K562 (cell line): ENCODE measurements around the gene GCDH. TPM values are rescaled to one million over a fixed set of nuclear protein-coding genes. Genes with fewer than 3 reads are reported as not detected.

ENCODE experiments used
- AFF4 ChIP-seq: sonication (generic); formaldehyde crosslinking; IDR thresholded peaks from 2 replicates; pipeline ENCODE4 v1.8.0; 2023; ENCODE audit warnings: mild to moderate bottlenecking, missing genetic modification reagents
- CSDE1 ChIP-seq, 2 experiments: fragments of 450-650 bp; IDR thresholded peaks; 2 replicates each; pipeline ENCODE4 v1.6.1; 2016; ENCODE audit warnings: mild to moderate bottlenecking in 1 of 2
- FOXJ2 ChIP-seq: fragments of 200-800 bp; sonication (Bioruptor generic); IDR thresholded peaks from 2 replicates; pipeline ENCODE4 v1.6.1; 2016; ENCODE audit warnings: missing genetic modification characterization, missing compliant biosample characterization
- HEY1 ChIP-seq: fragments of 250-450 bp; sonication (Bioruptor Pico); IDR thresholded peaks from 2 replicates; pipeline ENCODE4 v1.5.0; 2020; ENCODE audit warnings: mild to moderate bottlenecking, moderate library complexity, borderline replicate concordance
- HMG20B ChIP-seq: fragments of 250-450 bp; sonication (Bioruptor Pico); IDR thresholded peaks from 2 replicates; pipeline ENCODE4 v1.5.0; 2021; ENCODE audit warnings: mild to moderate bottlenecking
- JUN ChIP-seq, 2 experiments: sonication (generic) in 1 of 2; formaldehyde crosslinking in 1 of 2; IDR thresholded peaks; 2 replicates each; pipeline versions ENCODE4 v1.6.1 to v1.8.0; 2012 to 2022; ENCODE audit warnings: borderline replicate concordance in 2 of 2, mild to moderate bottlenecking in 2 of 2, improper control_type of control experiment in 1 of 2, low read depth in 1 of 2, low read length in 1 of 2, missing genetic modification reagents in 1 of 2
- KDM4B ChIP-seq, 2 experiments: fragments of 450-650 bp in 1 of 2; sonication (generic) in 1 of 2; IDR thresholded peaks; 2 replicates each; pipeline ENCODE4 v1.6.1; 2016 to 2017; ENCODE audit warnings: borderline replicate concordance in 2 of 2, antibody characterized with exemption in 1 of 2, low read depth in 1 of 2, mild to moderate bottlenecking in 1 of 2
- NCOA6 ChIP-seq: fragments of 450-650 bp; IDR thresholded peaks from 2 replicates; pipeline ENCODE4 v1.6.1; 2017; ENCODE audit warnings: mild to moderate bottlenecking
- NFYB ChIP-seq: IDR thresholded peaks from 2 replicates; pipeline ENCODE4 v1.6.1; 2011; ENCODE audit warnings: mild to moderate bottlenecking, moderate library complexity; ENCODE audit not compliant: insufficient read length; ENCODE audit errors: extremely low read depth
- PHF21A ChIP-seq: fragments of 450-650 bp; IDR thresholded peaks from 2 replicates; pipeline ENCODE4 v1.6.1; 2017; ENCODE audit warnings: low read depth, borderline replicate concordance
- RBBP5 ChIP-seq: fragments of 200-600 bp; sonication (generic); IDR thresholded peaks from 2 replicates; pipeline ENCODE4 v1.6.1; 2012; ENCODE audit warnings: borderline replicate concordance, mild to moderate bottlenecking, low read length, control low read depth, inconsistent platforms; ENCODE audit not compliant: insufficient read depth, poor library complexity, severe bottlenecking
- RBM15 ChIP-seq: fragments of 200-400 bp; formaldehyde crosslinking; IDR thresholded peaks from 2 replicates; pipeline ENCODE4 v1.6.1; 2018; ENCODE audit warnings: mild to moderate bottlenecking, low read length, moderate library complexity; ENCODE audit not compliant: insufficient read depth
- TCF3 ChIP-seq: sonication (generic); formaldehyde crosslinking; IDR thresholded peaks from 2 replicates; pipeline ENCODE4 v1.4.0; 2020; ENCODE audit warnings: mild to moderate bottlenecking, missing genetic modification reagents
- XRCC5 ChIP-seq: fragments of 200-400 bp; formaldehyde crosslinking; IDR thresholded peaks from 2 replicates; pipeline ENCODE4 v1.6.1; 2017; ENCODE audit warnings: low read depth, mild to moderate bottlenecking, low read length
- ZBTB43 ChIP-seq: sonication (generic); formaldehyde crosslinking; IDR thresholded peaks from 2 replicates; pipeline ENCODE4 v1.8.0; 2023; ENCODE audit warnings: mild to moderate bottlenecking, missing genetic modification reagents
- ZNF274 ChIP-seq: IDR thresholded peaks from 2 replicates; pipeline ENCODE4 v1.6.1; 2011; ENCODE audit warnings: low read depth, mild to moderate bottlenecking, low read length, moderate library complexity, borderline replicate concordance
- ZNF347 ChIP-seq: fragments of 450-650 bp; formaldehyde crosslinking; IDR thresholded peaks from 2 replicates; pipeline ENCODE4 v1.4.0; 2020; ENCODE audit warnings: low read depth, mild to moderate bottlenecking, moderate library complexity
- polyA plus RNA-seq, 8 experiments: library from polyadenylated mRNA; depleted of rRNA in 4 of 8; stranded (reverse) in 5 of 8; unstranded in 3 of 8; fragments of >200 nt; fragmentation: Nextera tagmentation in 2 of 8; fragmentation: Illumina TruSeq in 1 of 8; extraction: Ambion mirVana in 2 of 8; extraction: Trizol in 1 of 8; gene quantifications; 2 replicates each; pipeline versions ENCODE4 v1.2.1 to v1.2.3, GENCODE V29; 2011 to 2014; ENCODE audit warnings: inconsistent platforms in 1 of 8, missing spikeins in 1 of 8
- total RNA-seq, 7 experiments: library from RNA; depleted of rRNA in 6 of 7; stranded (reverse); fragments of >200 nt in 6 of 7; fragmentation: Illumina TruSeq in 2 of 7; extraction: Trizol in 2 of 7; gene quantifications; 2 replicates each; pipeline versions ENCODE4 v1.2.1 to v1.2.3, GENCODE V29; 2011 to 2021; ENCODE audit warnings: low replicate concordance in 1 of 7
- TF ChIP-seq, protein P1 (sequence below), 3 experiments: IDR thresholded peaks in 2 of 3; conservative IDR thresholded peaks in 1 of 3; 2 replicates each; pipeline ENCODE4 v1.5.1; 2011 to 2012; ENCODE audit warnings: low read length in 3 of 3, mild to moderate bottlenecking in 3 of 3, control low read depth in 2 of 3, improper control_type of control experiment in 1 of 3, inconsistent platforms in 1 of 3, low read depth in 1 of 3, mixed read lengths in 1 of 3, moderate library complexity in 1 of 3; ENCODE audit not compliant: insufficient read depth in 2 of 3
- TF ChIP-seq, protein P2 (sequence below): fragments of 250-450 bp; sonication (Bioruptor Pico); IDR thresholded peaks from 2 replicates; pipeline ENCODE4 v1.6.1; 2021; ENCODE audit warnings: mild to moderate bottlenecking

GCDH gene
- total and polyA plus RNA-seq, 9 of the 15 experiments (the other 6 are each of a cell fraction or from before 2014, with no cell fraction given) = 2.9 to 50.8 (median 19.1) TPM

DNA sequence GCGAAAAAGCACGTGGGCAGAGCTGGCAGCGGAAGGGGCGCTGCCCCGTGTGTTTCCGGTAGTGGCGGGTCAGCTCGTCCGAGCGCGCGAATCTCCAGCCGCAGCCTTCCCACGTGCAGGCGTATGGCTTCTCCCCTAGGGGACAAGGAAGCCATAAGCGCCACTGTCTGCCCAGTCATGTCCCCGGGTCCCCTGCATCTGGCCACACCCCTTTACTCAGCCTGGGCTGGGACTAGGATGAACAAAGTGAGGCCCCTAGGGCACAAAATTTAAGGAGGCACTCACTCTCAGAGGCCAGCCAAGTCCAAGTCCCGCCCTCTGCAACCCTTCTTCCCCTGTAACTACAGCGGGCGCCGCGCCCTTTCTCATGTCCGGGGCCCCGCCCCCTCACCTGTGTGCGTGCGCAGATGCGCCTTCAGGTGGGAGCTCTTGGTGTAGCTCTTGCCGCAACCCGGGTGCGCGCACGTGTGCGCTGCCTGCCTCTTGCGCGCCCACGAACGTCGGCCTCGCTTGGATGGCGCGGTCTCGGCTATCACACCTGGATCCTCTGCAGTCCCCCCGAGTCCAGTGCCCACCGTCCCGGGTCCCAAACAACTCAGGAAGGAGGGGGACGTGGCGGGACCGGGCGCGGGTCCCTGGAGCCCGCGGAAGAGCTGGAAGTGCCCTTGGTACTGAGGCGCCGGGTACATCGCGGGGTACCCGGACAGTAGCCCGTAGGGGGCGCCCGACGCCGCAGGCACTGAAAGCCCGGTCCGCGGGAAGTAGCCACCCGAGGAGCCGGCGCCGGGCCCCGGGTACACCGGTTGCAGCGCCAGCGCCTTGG lies 5.8 kb upstream of the GCDH start (continued):
- TF ChIP-seq TCF3 (CRISPR knock-in tag) (no peak; the same call in 1 of the 2 replicates), KDM4B (IDR thresholded peaks at IDR 0.05; ENCODE audit: borderline replicate concordance in 2 of 2, low read depth in 1 of 2) (0 out of 4 replicates have a peak, but pooled peaks of 1 of the 2 experiments have one; percentile 24), HEY1 (CRISPR knock-in tag) (no peak), CSDE1 (IDR thresholded peaks at IDR 0.05) (no peak), ZNF274 (no peak), PHF21A (no peak; the same call in none of the 2 replicates), RBM15 (no peak), ZBTB43 (CRISPR knock-in tag) (peak; percentile 75; the same call in 1 of the 2 replicates), AFF4 (CRISPR knock-in tag) (peak; percentile 71), FOXJ2 (tag) (no peak), ZNF347 (CRISPR knock-in tag) (no peak), XRCC5 (no peak), HMG20B (no peak), NCOA6 (no peak), NFYB (no peak), RBBP5 (no peak), JUN (IDR thresholded peaks at IDR 0.05; ENCODE audit: borderline replicate concordance, low read depth, low read length) (no peak), JUN (CRISPR knock-in tag; IDR thresholded peaks at IDR 0.05; ENCODE audit: borderline replicate concordance) (no peak)
- TF ChIP-seq, protein P1, sequence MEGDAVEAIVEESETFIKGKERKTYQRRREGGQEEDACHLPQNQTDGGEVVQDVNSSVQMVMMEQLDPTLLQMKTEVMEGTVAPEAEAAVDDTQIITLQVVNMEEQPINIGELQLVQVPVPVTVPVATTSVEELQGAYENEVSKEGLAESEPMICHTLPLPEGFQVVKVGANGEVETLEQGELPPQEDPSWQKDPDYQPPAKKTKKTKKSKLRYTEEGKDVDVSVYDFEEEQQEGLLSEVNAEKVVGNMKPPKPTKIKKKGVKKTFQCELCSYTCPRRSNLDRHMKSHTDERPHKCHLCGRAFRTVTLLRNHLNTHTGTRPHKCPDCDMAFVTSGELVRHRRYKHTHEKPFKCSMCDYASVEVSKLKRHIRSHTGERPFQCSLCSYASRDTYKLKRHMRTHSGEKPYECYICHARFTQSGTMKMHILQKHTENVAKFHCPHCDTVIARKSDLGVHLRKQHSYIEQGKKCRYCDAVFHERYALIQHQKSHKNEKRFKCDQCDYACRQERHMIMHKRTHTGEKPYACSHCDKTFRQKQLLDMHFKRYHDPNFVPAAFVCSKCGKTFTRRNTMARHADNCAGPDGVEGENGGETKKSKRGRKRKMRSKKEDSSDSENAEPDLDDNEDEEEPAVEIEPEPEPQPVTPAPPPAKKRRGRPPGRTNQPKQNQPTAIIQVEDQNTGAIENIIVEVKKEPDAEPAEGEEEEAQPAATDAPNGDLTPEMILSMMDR (IDR thresholded peaks at IDR 0.05 in 2 of 3, conservative IDR thresholded peaks at IDR 0.05 in 1 of 3; ENCODE audit: insufficient read depth in 2 of 3, low read depth in 1 of 3, low read length in 3 of 3) = peak; percentile 79 to 80 (median 80)
- TF ChIP-seq, protein P2, sequence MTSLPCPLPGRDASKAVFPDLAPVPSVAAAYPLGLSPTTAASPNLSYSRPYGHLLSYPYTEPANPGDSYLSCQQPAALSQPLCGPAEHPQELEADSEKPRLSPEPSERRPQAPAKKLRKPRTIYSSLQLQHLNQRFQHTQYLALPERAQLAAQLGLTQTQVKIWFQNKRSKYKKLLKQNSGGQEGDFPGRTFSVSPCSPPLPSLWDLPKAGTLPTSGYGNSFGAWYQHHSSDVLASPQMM (CRISPR knock-in tag) = no peak
